ENCODE results near the gene TMEM43.

DNA sequence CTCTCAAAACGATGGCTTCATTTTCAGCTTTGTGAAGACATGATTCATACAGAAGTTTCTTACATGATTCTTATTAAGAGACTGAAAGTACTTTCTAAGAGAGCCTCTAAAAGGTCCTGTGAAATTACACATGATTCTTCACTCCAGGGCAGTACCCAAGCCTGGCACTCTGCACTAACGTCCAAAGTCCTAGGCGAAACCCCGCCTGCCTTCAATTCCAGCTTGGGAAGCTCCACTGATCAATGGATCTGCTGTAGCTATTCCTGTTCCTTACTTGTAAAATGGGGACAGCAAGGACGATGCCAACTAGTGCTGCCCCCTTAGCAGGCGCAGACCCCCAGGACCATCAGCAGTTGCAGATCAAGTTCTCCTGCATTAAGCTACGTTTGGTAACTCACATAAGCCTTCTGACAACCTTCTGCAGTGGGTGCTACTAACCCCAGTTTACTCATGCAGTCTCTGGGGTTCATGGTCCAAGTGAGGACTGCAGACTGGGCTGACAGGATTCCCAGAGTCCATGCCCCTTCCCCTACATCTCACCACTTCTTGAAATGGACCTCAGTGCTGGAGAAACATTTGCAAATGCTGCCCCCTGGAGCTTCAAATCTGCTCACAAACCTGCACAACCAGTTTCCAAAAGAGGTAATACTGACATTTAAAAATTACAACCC is 10.8 kb upstream of the TMEM43 start:
- TF ChIP-seq MEIS1 (CRISPR knock-in tag; IDR thresholded peaks at IDR 0.05; ENCODE audit: borderline replicate concordance) (no peak), ZNF302 (tag by site-specific recombination; IDR thresholded peaks at IDR 0.05; ENCODE audit: low read depth) (no peak), FEZF1 (tag by site-specific recombination; IDR thresholded peaks at IDR 0.05) (no peak), ZNF664 (tag by site-specific recombination; IDR thresholded peaks at IDR 0.05) (no peak), SALL2 (tag by site-specific recombination; IDR thresholded peaks at IDR 0.05; ENCODE audit: borderline replicate concordance) (no peak), ZNF239 (tag by site-specific recombination; IDR thresholded peaks at IDR 0.05) (no peak)
- TF ChIP-seq, protein P1, sequence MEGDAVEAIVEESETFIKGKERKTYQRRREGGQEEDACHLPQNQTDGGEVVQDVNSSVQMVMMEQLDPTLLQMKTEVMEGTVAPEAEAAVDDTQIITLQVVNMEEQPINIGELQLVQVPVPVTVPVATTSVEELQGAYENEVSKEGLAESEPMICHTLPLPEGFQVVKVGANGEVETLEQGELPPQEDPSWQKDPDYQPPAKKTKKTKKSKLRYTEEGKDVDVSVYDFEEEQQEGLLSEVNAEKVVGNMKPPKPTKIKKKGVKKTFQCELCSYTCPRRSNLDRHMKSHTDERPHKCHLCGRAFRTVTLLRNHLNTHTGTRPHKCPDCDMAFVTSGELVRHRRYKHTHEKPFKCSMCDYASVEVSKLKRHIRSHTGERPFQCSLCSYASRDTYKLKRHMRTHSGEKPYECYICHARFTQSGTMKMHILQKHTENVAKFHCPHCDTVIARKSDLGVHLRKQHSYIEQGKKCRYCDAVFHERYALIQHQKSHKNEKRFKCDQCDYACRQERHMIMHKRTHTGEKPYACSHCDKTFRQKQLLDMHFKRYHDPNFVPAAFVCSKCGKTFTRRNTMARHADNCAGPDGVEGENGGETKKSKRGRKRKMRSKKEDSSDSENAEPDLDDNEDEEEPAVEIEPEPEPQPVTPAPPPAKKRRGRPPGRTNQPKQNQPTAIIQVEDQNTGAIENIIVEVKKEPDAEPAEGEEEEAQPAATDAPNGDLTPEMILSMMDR (tag by site-specific recombination; IDR thresholded peaks at IDR 0.05), result no peak
- TF ChIP-seq, protein P2, sequence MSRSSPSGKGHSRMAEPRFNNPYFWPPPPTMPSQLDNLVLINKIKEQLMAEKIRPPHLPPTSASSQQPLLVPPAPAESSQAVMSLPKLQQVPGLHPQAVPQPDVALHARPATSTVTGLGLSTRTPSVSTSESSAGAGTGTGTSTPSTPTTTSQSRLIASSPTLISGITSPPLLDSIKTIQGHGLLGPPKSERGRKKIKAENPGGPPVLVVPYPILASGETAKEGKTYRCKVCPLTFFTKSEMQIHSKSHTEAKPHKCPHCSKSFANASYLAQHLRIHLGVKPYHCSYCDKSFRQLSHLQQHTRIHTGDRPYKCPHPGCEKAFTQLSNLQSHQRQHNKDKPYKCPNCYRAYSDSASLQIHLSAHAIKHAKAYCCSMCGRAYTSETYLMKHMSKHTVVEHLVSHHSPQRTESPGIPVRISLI (tag by site-specific recombination; IDR thresholded peaks at IDR 0.05), result no peak
